NCI-H128 (cell line): Measurements from ENCODE around the gene OTOP3.
"Not testable (repeated sequence)": the region's sequence is repeated elsewhere in the genome, so short reads cannot be mapped to it uniquely, and the experiment has no call there.

Source experiments
- DNase-seq: peaks from one replicate; lab custom pipeline; 2025; ENCODE audit not compliant: unreplicated experiment; lab: John Stamatoyannopoulos, UW

OTOP3 gene

DNA sequence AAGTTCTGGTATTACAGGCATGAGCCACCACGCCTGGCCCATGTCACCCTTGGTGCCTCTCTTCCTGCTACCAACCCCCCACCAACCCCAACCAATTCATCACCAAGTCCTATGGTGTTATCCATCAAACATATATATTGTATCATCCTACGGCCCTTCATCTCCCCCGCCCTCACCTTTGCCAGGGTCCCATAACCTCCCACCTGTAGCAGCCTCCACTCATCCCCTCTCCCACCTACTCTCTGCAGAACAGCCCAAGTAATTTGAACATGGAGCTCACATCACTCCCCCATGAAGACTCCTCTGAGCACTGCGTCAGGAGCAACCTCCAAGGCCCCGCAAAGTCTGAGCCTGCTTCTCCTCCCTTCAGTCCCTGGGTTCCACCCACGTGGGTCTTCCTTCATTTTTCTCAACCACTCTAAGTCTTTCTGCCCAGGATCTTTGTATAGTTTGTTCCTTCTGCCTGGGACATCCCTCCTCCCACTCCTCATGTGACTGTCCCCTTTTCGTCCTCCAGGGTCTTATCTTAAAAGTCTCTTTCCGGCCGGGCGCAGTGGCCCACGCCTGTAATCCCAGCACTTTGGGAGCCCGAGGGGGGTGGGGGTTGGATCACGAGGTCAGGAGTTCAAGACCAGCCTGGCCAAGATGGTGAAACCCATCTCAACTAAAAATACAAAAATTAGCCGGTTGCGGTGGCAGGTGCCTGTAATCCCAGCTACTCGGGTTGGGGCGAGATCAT is 43.9 kb downstream of the OTOP3 start:
- DNase-seq, result no peak

DNA sequence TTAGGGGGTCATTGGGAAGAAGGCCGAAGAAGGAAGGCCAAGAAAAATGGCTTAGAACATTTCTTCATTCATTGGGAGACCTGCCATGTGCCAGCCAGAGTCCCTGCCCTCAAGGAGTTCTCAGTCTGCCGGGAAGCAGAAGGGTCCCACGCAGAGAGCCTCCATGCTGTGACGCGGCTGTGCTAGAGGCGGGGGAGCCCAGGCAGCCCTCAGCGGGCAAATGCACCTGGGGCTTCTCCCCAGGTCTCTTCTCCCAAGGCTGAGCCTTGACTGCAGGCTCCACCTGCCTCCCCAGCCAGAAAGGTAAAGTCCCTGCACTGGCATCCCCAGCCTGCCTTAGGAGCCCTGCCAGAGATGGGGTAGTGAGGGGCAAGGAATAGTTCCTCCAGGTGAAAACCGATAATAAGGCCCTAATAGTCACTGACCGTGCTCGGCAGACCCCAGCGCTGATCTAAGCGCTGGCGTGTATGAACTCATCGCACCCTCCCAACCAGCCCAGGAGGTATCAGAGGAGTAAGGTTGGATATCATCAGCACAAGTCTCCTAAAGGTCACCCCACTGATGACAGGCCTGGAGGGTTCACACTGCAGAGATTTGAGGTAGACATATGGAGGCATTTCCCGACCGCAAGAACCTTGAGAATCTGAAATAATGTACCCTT is 45.8 kb downstream of the OTOP3 start:
- DNase-seq, result no peak

DNA sequence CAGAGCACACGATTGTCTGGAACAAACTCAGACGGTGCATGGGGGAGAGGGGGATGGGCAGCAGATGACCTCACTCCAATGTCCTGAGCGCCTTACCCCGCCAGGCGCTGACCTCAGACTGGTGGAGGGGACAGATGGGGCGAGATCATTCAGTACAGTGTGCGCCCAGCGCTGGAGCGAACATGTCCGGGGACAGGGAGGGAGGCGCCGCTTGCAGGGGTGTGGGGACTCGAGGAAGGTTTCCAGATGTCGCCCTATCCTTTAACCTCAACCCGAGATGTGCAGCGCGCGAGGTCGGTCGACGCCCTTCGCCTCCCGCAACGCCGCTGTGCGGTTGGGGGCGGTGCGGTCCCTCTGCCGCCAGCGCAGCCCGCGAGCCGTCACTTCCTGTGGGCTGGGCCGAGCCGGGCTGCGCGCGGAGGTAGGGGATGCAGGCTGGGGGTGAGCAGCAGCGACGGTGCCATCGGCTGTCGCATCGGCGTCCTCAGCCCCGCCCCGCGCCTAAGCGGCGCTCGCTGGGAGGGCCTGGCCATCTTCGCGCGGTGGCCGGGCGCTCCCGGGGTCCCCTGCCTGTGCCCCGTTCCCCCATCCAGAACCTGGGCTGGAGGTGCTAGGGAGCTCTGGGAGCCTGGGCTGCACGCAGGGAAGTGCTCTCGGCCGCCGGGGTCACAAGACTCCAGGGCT is 46.4 kb downstream of the OTOP3 start:
- peak; percentile 25 for DNase-seq

DNA sequence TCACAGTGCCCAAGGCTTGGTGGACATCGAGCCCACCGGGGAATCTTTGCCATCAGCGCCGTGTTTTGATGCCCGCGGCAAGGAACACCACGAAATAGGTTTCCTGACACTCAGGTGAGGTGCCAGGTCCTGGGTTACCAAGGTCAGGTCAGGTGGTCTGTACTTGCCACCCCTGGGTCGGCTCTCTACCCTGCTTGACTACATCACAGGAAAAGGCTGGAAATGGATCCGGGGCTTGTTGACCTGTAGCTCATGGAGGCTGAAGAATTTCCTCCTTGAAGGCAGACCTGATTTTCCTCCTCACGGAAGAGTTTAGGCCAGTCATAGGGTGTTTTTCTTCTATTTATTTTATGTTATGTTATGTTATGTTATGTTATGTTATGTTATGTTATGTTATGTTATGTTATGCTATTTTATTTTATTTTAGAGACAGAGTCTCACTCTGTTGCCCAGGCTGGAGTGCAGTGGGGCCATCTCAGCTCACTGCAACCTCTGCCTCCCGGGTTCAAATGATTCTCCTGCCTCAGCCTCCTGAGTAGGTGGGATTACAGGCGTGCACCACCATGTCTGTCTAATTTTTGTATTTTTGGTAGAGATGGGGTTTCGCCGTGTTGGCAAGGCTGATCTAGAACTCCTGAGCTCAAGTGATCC is 47.1 kb downstream of the OTOP3 start:
- DNase-seq, result not testable (repeated sequence)

DNA sequence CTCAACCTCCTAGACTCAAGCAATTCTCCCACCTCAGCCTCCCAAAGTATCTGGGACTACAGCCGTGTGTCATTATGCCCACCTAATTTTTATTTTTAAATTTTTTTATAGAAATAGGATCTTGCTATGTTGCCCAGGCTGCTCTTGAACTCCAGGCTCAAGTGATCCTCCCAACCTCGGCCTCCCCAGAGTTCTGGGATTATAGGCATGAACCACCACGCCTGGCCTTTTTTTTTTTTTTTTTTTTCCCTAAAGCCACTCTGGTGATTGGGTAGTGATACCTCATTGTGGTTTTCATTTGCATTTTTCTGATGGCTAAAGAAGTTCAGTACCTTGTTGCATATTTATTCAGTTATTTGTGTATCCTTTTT is 50.5 kb downstream of the OTOP3 start:
- DNase-seq, result no peak

DNA sequence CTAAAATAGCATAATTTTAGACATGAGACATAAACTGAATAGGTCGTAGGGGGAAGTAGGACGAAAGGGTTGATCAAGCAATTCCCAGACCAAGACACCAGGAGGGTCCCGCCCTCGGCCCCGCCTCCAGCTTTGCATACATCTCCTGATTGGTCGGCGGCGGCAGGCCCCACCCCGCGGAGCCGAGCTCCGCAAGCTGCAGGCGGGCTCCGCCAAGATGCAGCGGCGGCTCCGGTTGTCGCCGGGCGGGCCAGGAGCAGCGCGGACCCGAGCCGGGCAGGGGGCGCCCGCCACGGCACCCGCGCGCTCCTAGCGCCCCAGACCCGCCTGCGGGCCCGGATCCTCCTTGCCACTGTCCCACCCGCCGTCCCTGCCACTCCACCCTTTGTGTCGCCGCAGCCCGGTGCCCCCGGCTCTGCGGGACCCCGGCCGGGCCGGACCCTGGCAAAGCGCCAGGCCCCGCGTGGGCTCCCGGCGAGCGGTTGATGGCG is 51.8 kb downstream of the OTOP3 start, which contains the start of gene CDR2L:
Gene CDR2L, plus strand, starts transcription at position 215 of the 491 bp plus-strand sequence. CDS start 412 bp downstream, outside the sequence.
- peak; percentile 65 for DNase-seq

DNA sequence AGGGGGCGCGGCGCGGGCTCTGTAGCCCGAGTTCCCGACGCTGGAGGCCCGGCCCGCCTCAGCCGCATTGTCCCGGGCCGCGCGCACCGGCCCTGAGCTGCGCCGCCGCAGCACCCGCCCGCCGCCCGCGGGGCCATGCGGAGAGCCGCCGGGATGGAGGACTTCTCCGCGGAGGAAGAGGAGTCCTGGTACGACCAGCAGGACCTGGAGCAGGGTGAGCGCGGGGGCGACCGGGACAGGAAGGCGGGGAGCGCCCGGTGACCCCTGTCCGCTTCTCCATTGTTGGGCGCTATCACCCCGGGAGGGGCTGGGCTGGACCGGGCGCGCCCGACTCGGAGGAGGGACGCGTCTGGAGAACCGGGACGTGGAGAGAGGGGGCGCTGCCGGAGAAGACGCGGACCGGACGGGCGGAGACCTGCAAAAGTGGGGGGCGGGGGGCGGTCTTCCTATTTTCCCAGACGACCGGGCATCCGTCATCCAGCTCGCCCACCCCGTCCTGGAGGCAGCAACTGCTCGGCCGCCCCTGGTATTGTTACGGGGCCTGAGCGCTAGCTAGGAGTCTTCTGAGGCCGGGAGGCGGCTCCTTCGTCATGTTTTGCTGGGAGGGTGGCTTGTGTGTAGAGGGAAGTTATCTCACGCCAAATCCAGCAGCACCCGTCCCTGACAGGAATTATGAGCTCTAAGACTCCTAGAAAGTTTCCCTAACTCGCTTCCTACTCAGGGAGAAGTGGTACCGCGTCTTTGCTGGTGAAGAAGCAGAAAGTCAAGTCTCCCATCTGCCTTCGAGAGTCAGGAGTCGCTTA is 52.4 kb downstream of the OTOP3 start:
- DNase-seq, result no peak

DNA sequence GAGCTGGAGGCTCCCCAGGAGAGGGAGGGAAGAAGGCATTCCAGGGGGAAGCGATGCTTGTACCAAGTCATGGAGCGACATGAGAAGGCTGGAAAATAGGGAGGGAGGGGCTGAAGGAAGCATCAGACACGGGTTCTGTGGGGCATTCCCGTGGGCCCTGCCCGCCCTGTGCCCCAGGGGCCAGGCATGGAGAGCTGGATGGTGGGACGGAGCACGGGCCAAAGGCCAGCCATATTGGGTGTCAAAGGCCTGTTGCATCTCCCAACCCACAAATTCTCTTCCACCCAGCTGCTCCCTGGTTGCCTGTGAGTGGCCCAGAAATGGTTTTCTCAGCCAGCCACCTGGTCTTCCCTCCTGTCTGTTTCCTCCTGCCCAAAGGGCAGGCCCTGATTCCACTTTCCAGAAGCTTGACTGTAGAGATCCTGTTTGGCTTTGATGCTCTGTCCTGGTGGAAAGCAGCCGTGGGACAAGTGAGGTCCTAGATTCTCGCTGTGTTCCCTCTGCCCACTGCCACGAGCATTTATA is 54.9 kb downstream of the OTOP3 start:
- no peak for DNase-seq

DNA sequence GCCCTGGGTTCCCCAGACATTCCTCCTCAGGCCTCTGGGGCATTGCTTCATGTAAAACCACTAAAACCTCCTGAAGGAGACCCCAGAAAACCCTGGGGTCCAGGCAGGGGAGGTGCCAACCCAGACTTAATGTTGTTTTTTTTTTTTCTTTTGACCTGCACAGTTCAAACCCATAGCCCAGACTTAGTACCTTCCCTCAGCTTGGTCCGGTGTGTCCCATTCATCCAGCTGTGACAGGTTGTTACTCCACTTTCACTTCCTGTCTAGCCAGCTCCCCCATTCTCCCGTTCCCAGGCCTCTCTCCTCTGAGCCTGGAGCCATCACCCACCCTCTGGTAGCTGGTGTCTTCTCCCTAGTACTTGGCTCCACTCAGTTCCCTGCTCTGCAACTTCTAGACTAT is 56.5 kb downstream of the OTOP3 start:
- DNase-seq, result no peak

DNA sequence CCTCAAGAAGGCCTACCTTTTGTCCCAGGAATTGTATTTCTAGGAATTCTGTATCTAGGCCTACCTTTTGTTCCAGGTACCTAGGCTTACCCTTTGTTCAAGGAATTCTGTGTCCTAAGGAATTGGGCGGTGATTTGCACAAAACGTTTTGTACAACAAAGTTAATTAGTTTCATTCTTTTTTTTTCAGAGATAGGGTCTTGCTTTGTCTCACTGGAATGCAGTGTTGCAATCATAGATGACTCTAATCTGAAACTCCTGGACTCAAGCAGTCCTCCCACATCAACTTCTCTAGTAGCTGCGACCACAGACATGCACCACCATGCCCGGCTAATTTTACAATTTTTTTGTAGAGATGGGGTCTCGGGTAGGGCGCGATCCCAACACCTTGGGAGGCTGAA is 58.7 kb downstream of the OTOP3 start:
- DNase-seq, result no peak

DNA sequence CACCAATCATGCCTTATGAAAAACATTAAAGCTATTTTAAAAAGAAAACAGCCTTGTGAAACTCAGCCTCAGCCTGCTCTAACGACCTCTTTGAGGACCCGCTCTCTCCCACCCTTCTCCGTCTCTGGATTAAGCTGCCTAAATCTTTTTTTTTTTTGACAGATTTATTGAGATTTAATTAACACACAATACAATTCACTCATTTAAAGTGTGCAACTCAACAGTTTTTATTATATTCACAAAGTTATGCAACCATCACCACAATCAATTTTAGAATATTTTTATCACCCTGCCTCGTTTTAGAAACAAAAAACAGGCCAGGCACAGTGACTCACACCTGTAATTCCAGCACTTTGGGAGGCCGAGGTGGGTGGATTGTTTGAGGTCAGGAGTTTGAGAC is 60.1 kb downstream of the OTOP3 start:
- DNase-seq, result no peak

DNA sequence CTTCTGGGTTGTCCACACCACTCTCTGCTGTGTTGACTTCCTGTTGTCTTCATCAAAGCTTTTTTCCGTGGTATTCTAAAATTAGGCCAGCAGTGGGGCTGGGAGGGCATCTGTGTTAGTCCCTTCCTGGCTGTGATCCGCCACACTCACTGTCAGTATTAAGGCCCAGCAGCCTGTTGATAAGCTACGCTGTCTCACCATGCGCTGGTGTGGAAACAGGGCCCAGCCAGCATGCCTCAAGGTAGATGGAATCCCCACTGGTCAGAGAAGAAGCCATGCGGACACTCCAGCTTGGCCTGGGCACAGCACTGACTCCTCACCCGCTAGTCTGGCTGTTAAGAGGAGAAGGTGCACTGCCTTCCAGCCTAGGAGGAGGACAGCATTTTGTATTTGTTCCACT is 63.1 kb downstream of the OTOP3 start:
- DNase-seq, result no peak

DNA sequence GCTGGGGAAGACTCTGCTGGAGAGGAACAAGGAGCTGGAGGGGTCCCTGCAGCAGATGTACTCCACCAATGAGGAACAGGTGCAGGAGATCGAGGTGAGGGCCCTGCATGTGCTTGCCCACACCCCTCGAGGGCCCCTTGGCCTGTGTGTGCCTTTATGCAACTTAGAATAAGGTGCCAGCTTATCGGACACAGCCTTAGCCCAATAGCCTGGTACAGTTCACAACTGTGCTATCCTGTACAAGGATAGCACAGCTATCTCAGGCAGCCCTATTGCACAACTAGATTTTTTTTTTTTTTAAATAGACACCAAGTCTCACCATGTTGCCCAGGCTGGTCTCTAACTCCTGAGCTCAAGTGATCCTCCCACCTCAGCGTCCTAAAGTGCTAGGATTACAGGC is 63.8 kb downstream of the OTOP3 start:
- no peak for DNase-seq
